GM23338 (cell line): ENCODE data around the gene WNT9A. TPM values are rescaled to one million over a fixed set of nuclear protein-coding genes. Genes with fewer than 3 reads are reported as not detected.

Experiments used
- ATAC-seq: fragments of 200-7000 bp; cut with Tn5 transposase; 3 replicates; pipeline ENCODE4 v1.9.1; 2020
- DNase-seq: peaks from one replicate; pipeline ENCODE4 v3.0.0-alpha.2; 2015; ENCODE audit warnings: low spot score
- H2AFZ ChIP-seq: fragments of 200-600 bp; sonication (generic); 2 replicates; pipeline ENCODE4 v1.8.0; 2016; ENCODE audit warnings: antibody characterized with exemption, mild to moderate bottlenecking, moderate library complexity
- H3F3A ChIP-seq: fragments of 200-600 bp; sonication (generic); replicated peaks from 2 replicates; pipeline ENCODE4 v1.8.0; 2017; ENCODE audit warnings: antibody characterized with exemption, mixed run types, low read depth
- H3K27ac ChIP-seq: fragments of 200-600 bp; sonication (generic); 2 replicates; pipeline ENCODE4 v1.6.1; 2016; ENCODE audit warnings: low read depth
- H3K27me3 ChIP-seq: fragments of 200-600 bp; sonication (generic); 2 replicates; pipeline ENCODE4 v1.8.0; 2016; ENCODE audit warnings: mild to moderate bottlenecking, mixed run types, moderate library complexity; ENCODE audit not compliant: insufficient read depth
- H3K36me3 ChIP-seq: fragments of 200-600 bp; sonication (generic); 2 replicates; pipeline ENCODE4 v1.8.0; 2016; ENCODE audit warnings: mild to moderate bottlenecking; ENCODE audit not compliant: insufficient read depth
- H3K4me1 ChIP-seq: fragments of 200-600 bp; sonication (generic); 2 replicates; pipeline ENCODE4 v1.8.0; 2016; ENCODE audit warnings: mild to moderate bottlenecking, moderate library complexity; ENCODE audit not compliant: insufficient read depth
- H3K4me2 ChIP-seq: fragments of 200-600 bp; sonication (generic); 2 replicates; pipeline ENCODE4 v1.7.1; 2017; ENCODE audit warnings: mixed run types
- H3K4me3 ChIP-seq: fragments of 200-600 bp; sonication (generic); 2 replicates; pipeline ENCODE4 v1.6.1; 2016; ENCODE audit warnings: mixed run types
- H3K79me2 ChIP-seq: fragments of 200-600 bp; sonication (generic); replicated peaks from 2 replicates; pipeline ENCODE4 v1.8.0; 2017; ENCODE audit warnings: mild to moderate bottlenecking; ENCODE audit not compliant: insufficient read depth
- H3K9me2 ChIP-seq: fragments of 200-600 bp; sonication (generic); 2 replicates; pipeline ENCODE4 v1.8.0; 2017; ENCODE audit not compliant: insufficient read depth
- H4K20me1 ChIP-seq: fragments of 200-600 bp; sonication (generic); replicated peaks from 2 replicates; pipeline ENCODE4 v1.8.0; 2017; ENCODE audit warnings: mild to moderate bottlenecking; ENCODE audit not compliant: insufficient read depth
- H3K27ac Mint-ChIP-seq: 2 replicates; pipeline ENCODE4 v1.8.0; 2020; ENCODE audit warnings: inconsistent platforms, mild to moderate bottlenecking, moderate library complexity, mixed read lengths
- H3K27me3 Mint-ChIP-seq: 3 replicates; pipeline ENCODE4 v1.8.0; 2022; ENCODE audit warnings: low read depth, mild to moderate bottlenecking, moderate library complexity, mixed read lengths, inconsistent platforms; ENCODE audit not compliant: insufficient read depth, poor library complexity
- H3K36me3 Mint-ChIP-seq: 3 replicates; pipeline ENCODE4 v1.8.0; 2021; ENCODE audit warnings: low read depth, mild to moderate bottlenecking, inconsistent platforms, moderate library complexity, mixed read lengths
- H3K4me1 Mint-ChIP-seq: 3 replicates; pipeline ENCODE4 v1.8.0; 2020; ENCODE audit warnings: mild to moderate bottlenecking, inconsistent platforms, mixed read lengths
- H3K4me3 Mint-ChIP-seq: 3 replicates; pipeline ENCODE4 v1.8.0; 2021; ENCODE audit warnings: moderate library complexity, mild to moderate bottlenecking, inconsistent platforms, mixed read lengths
- H3K9me3 Mint-ChIP-seq: 3 replicates; pipeline ENCODE4 v1.8.0; 2020; ENCODE audit warnings: moderate library complexity, mild to moderate bottlenecking, inconsistent platforms, mixed read lengths
- EZH2 ChIP-seq: fragments of 200-600 bp; sonication (generic); IDR thresholded peaks from one replicate; pipeline ENCODE4 v1.8.0; 2017; ENCODE audit warnings: antibody characterized with exemption, mild to moderate bottlenecking, low read depth; ENCODE audit not compliant: unreplicated experiment
- EZH2phosphoT487 ChIP-seq: fragments of 200-600 bp; sonication (generic); IDR thresholded peaks from one replicate; pipeline ENCODE4 v1.8.1; 2018; ENCODE audit warnings: antibody characterized with exemption; ENCODE audit not compliant: unreplicated experiment
- JUNB ChIP-seq: IDR thresholded peaks from one replicate; pipeline ENCODE4 v1.6.1; 2016; ENCODE audit warnings: antibody characterized with exemption; ENCODE audit not compliant: unreplicated experiment
- NANOG ChIP-seq: IDR thresholded peaks from 2 replicates; pipeline ENCODE4 v1.6.1; 2016; ENCODE audit warnings: antibody characterized with exemption, borderline replicate concordance
- POLR2AphosphoS5 ChIP-seq: IDR thresholded peaks from 2 replicates; pipeline ENCODE4 v1.6.1; 2016; ENCODE audit warnings: antibody characterized with exemption, low read depth
- STAT1 ChIP-seq: IDR thresholded peaks from one replicate; pipeline ENCODE4 v1.6.1; 2016; ENCODE audit warnings: antibody characterized with exemption; ENCODE audit not compliant: unreplicated experiment
- ZNF114 ChIP-seq: fragments of 250-450 bp; sonication (Bioruptor Pico); IDR thresholded peaks from 2 replicates; pipeline ENCODE4 v1.5.0; 2020; ENCODE audit warnings: mild to moderate bottlenecking, moderate library complexity
- ZNF331 ChIP-seq: fragments of 250-450 bp; sonication (Bioruptor Pico); IDR thresholded peaks from 2 replicates; pipeline ENCODE4 v1.5.0; 2020; ENCODE audit warnings: low read depth, mild to moderate bottlenecking, moderate library complexity
- polyA plus RNA-seq: library from polyadenylated mRNA; unstranded; fragments of >200 nt; fragmentation: Nextera tagmentation; extraction: Ambion mirVana; gene quantifications from 2 replicates; pipeline ENCODE4 v1.2.1, GENCODE V29; 2016
- total RNA-seq: library from RNA; depleted of rRNA; stranded (reverse); fragments of >200 nt; shearing (Covaris generic); gene quantifications from 2 replicates; pipeline ENCODE4 v1.2.3, GENCODE V29; 2014
- TF ChIP-seq, protein P1 (sequence below), 2 experiments: fragments of 200-600 bp in 1 of 2; sonication (generic) in 1 of 2; conservative IDR thresholded peaks; 2 replicates each; pipeline versions ENCODE4 v1.5.1 to v1.6.1; 2016 to 2017; ENCODE audit warnings: antibody characterized with exemption in 2 of 2, low read depth in 2 of 2, mild to moderate bottlenecking in 2 of 2, moderate library complexity in 1 of 2

The WNT9A gene
- total and polyA plus RNA-seq, 2 experiments from 2014 or later: 0.06 to 2.0 TPM

GRCh38 chr1:227898502-227899140 lies 49.1 kb downstream of the WNT9A start (continued):
- TF ChIP-seq, protein P1, sequence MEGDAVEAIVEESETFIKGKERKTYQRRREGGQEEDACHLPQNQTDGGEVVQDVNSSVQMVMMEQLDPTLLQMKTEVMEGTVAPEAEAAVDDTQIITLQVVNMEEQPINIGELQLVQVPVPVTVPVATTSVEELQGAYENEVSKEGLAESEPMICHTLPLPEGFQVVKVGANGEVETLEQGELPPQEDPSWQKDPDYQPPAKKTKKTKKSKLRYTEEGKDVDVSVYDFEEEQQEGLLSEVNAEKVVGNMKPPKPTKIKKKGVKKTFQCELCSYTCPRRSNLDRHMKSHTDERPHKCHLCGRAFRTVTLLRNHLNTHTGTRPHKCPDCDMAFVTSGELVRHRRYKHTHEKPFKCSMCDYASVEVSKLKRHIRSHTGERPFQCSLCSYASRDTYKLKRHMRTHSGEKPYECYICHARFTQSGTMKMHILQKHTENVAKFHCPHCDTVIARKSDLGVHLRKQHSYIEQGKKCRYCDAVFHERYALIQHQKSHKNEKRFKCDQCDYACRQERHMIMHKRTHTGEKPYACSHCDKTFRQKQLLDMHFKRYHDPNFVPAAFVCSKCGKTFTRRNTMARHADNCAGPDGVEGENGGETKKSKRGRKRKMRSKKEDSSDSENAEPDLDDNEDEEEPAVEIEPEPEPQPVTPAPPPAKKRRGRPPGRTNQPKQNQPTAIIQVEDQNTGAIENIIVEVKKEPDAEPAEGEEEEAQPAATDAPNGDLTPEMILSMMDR (conservative IDR thresholded peaks at IDR 0.05; ENCODE audit: low read depth in 2 of 2): no peak
- TF ChIP-seq EZH2phosphoT487 (no peak), POLR2AphosphoS5 (no peak), ZNF331 (CRISPR knock-in tag) (no peak), NANOG (no peak), STAT1 (no peak), ZNF114 (CRISPR knock-in tag) (no peak), JUNB (no peak), EZH2 (no peak)

DNA sequence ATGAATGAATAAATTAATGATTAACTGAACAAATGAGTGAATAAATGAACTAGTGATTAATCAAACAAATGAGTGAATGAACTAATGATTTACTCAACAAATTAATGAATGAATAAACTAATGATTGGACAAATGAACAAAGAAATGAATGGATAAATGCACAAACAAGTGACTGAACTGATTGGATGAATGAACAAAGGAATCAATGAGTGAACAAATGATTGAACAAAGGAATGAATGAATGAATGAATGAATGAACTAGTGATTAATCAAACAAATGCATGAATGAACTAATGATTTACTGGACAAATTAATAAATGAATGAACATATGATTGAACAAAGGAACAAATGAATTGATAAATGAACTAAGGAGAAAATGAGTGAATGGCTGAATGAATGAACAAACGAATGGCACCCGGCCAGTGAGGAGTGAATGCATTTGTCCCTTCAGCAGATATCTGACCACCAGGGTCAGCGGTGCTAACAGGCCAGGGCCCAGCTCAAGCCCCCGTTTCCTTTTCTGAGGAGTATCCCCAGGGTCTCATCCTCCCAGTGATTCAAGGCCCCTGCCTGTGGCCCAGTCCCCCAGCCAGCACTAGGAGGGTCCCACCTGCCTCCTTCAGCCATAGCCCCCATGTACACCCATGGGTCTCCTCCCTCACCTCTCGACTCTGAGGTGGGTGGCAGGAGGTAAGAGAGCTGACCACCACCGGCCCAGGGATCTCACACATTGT lies 49.9 kb downstream of the WNT9A start:
- Mint-ChIP-seq H3K4me1 (peaks cover 4% of the 10 kb centered on the region; the same call in 2 of the 3 replicates), H3K27ac (no peak overlapping the region), H3K36me3 (no peaks in the 10 kb centered on the region; the same call in 2 of the 3 replicates), H3K4me3 (no peak overlapping the region; the same call in 2 of the 3 replicates), H3K9me3 (no peaks in the 10 kb centered on the region), H3K27me3 (peaks cover 24% of the 10 kb centered on the region)
- Histone ChIP-seq H3K4me3 (no peak overlapping the region), H2AFZ (no peak overlapping the region), H3K27ac (no peak overlapping the region), H3K4me1 (0 out of 2 replicates have a peak, but pooled peaks cover 2% of the 10 kb centered on the region), H3K36me3 (no peaks in the 10 kb centered on the region), H3K27me3 (no peaks in the 10 kb centered on the region), H3K79me2 (no peaks in the 10 kb centered on the region), H3K9me2 (no peaks in the 10 kb centered on the region), H3F3A (no peaks in the 10 kb centered on the region), H4K20me1 (no peaks in the 10 kb centered on the region), H3K4me2 (no peak overlapping the region)
- TF ChIP-seq, protein P1 (conservative IDR thresholded peaks at IDR 0.05; ENCODE audit: low read depth in 2 of 2): no peak
- TF ChIP-seq STAT1: no peak
- DNase-seq: no peak
- ATAC-seq: no peak
